GM21825 (cell line): ENCODE results near the gene UQCRFS1.
A peak's percentile ranks its signal among the peaks of the same experiment; 100 is the strongest.
"Not testable (repeated sequence)": the region's sequence is repeated elsewhere in the genome, so short reads cannot be mapped to it uniquely, and the experiment has no call there.

Source experiments
- ATAC-seq: cut with Tn5 transposase; IDR thresholded peaks from one replicate; pipeline ENCODE4 v1.9.1; 2021; ENCODE audit warnings: mild to moderate bottlenecking, moderate library complexity; ENCODE audit not compliant: unreplicated experiment

The UQCRFS1 gene

GRCh38 chr19:29212648-29213573, at the start of gene UQCRFS1:
Gene UQCRFS1 (minus strand): TSS chr19:29213151. CDS start chr19:29213118, 33 bp downstream.
- ATAC-seq, result peak; percentile 96

DNA sequence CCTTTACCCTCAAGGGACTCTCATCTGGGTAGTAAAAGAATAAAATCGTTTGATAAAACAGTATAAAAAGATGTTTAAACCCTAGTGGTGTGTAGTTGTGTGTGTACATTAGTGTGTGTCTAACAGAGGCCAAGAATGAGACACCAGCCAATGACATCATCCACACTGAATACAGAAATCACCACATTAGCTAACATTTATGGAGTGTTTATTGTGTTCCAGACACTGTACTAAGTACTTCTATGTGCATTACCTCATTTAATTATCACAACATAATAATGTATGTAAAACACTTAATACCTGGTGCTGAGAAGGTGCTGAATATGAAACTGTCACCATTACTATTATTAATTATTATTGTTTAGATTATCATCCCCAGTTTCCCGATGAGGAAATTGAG, 49.1 kb upstream of the UQCRFS1 start:
- no peak for ATAC-seq

DNA sequence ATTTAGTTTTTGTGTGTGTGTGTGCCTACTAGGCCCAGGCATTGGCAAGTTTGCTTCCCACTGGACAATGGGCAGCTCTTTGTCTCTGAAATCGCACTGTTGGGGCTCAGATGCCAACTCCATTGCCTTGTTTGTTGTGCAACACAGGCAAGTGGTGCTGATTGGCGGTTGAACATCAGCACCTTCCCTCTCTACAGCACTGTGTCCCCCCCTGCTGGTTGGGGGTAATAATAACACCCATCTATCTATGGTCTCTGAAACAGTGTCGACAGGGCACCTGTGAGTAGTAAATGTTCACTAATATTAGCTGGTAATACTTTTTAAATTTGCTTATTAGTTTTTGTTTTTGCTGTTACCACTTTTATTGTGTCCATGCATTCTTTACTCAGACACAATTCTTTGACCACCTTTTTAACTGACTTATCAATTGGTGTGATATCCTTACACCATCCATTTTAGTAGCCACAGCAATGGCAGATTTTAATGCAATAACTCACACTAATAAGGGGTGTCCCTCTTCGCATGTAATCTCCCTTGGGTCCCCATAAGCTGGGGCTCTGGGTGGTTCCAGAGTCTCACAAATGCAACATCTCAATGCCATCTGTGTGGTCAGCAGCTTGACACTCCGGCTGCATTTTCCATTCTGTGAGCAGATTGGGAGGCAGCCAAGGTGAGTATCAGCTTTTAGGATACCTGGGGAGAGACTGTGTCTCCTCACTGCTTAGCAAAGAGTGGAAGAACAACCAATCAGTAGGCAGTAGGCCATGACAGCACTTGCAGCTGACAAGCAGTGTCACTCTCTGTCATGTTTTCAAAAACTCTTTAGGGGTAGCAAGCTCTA, 47.7 kb upstream of the UQCRFS1 start:
- ATAC-seq, result no peak

DNA sequence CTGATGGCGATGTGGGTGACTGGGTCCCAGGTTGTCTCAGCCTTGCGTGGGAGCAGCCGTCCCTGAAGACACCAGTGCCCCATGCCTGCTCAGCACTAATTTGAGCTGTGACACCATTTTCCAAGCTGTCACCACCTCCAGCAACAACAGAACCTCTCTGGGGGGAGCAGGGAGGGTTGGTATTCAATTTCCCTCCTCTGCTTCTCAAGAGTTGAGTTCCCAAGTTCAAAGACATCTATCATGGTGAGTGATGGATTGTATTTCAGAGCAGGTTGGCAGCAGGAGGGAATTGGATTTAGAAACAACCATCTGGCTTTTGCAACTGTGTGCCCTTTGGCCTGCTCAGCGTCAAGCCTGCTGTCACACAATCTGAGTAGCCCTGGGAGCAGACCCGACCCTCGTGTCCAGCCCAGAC, 46.9 kb upstream of the UQCRFS1 start:
- ATAC-seq, result no peak

- no peak for ATAC-seq
Observed at GRCh38 chr19:29259153-29259552, 46.2 kb upstream of the UQCRFS1 start.

DNA sequence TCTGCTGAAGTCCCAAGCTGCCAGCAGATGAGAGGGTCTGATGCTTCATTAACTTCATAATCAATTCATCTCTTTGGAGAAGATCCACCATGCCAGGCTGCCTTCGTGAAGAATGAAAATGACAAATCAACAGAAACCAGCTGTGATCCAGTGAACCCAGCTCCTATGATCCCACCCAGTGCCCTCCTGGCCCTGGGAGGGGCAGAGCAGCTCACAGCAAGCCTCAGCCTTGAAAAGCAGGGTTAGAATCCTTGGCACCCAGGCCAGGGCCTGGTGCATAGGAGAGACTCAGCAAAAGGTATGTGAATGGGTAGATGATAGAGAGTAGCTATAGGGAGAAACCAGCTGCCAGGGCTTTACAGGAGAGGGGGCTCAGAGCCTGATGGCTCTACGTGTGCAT, 43.6 kb upstream of the UQCRFS1 start:
- no peak for ATAC-seq

GRCh38 chr19:29255912-29256311, 43.0 kb upstream of the UQCRFS1 start:
- no peak for ATAC-seq

GRCh38 chr19:29255006-29255405, 42.1 kb upstream of the UQCRFS1 start:
- ATAC-seq, result no peak

GRCh38 chr19:29249798-29250197, 36.8 kb upstream of the UQCRFS1 start:
- ATAC-seq, result not testable (repeated sequence)

- ATAC-seq, result no peak
Observed at GRCh38 chr19:29248332-29248844, 35.4 kb upstream of the UQCRFS1 start.

GRCh38 chr19:29247872-29248271, 34.9 kb upstream of the UQCRFS1 start:
- no peak for ATAC-seq

DNA sequence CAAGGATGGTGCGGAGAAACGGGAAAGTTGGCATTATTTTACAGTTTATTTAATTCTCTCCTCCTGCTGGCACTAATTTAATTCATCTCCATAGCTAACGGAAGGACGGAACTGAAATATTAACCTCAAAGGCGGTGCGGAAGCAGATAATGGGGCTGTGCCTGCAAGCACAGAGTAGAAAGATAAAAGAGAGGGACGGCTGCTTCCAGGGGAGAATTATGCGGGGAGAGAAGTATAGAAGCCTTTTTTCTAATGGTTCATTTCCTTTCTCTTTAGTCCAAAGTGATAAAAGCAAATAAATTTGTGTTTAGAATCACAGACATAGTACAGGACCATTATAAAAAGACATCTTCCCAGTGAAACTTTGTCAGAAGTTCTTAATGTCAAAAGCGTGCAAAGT, 34.5 kb upstream of the UQCRFS1 start:
- ATAC-seq, result no peak

DNA sequence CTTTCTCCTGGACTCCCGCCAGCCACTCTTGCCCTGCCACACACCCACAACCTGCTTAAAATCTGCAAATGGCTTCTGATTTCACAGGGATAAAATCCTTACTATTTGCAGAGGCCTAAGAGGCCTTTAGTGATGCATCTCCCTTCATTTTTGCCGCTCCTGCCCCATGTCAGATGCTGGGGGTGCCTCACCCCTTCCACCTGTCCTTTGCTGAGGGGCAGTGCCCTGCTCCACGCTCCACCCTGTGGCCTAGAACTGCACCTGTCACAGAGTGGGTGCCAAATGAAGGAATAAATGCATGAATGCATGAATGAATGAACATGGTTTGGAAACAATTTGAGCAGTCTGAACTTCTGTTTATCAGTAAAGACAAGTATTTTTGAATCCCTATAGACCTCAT, 34.1 kb upstream of the UQCRFS1 start:
- ATAC-seq, result no peak

DNA sequence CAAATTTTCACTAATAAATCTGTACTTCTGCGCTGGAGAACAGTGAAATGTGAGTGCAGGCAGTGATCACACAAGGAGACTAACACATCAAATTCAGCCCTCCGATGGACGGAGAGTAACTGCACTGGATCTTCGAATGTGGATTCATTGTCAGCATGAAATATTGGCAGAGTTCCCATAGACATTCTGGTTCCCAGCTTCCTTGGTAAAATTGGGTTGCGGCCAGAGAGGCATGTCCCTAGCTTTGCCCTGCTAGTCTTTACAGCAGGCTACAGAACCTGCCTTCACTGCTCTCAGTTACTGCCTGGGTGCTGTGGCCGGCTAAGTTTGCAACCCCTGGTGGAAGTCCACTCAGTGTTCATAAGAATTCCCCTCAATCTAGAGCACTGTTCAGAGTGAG, 32.3 kb upstream of the UQCRFS1 start:
- ATAC-seq, result no peak

GRCh38 chr19:29241324-29241723, 28.4 kb upstream of the UQCRFS1 start:
- no peak for ATAC-seq

- ATAC-seq, result no peak
Observed at GRCh38 chr19:29239213-29239776, 26.3 kb upstream of the UQCRFS1 start.

GRCh38 chr19:29233591-29233990, 20.6 kb upstream of the UQCRFS1 start:
- no peak for ATAC-seq

GRCh38 chr19:29232315-29232852, 19.4 kb upstream of the UQCRFS1 start:
- no peak for ATAC-seq

GRCh38 chr19:29231306-29231705, 18.4 kb upstream of the UQCRFS1 start:
- not testable (repeated sequence) for ATAC-seq

DNA sequence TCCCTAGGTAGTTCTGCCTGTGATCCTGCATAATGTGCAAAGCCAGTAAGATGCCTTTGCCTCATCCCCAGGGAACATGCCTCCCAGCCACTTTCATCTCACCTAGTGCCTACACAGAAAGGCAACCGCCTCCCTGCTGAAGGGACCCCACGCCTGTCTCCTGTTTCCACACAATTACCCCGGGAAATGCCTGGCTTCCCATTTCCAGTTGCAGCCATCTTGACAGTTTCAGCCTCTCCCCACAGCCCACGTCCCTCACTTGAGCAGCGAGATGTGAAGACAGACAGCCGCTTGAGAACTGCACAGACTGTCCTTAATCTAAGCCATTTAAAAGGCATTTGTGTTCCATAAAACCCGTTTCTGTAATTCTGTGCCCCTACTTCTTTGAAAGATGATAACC, 4.7 kb upstream of the UQCRFS1 start:
- no peak for ATAC-seq

GRCh38 chr19:29216021-29216420, 3.1 kb upstream of the UQCRFS1 start:
- ATAC-seq, result no peak
